IMR-90 (cell line): ENCODE results near the gene TUBGCP3. TPM values are rescaled to one million over a fixed set of nuclear protein-coding genes. Genes with fewer than 3 reads are reported as not detected.
"Not testable (repeated sequence)": the region's sequence is repeated elsewhere in the genome, so short reads cannot be mapped to it uniquely, and the experiment has no call there.

Experiments used
- ATAC-seq: fragments of 200-7000 bp; cut with Tn5 transposase; 2 replicates; pipeline ENCODE4 v1.9.1; 2020; ENCODE audit warnings: low read depth, mild to moderate bottlenecking, moderate library complexity
- BruUV-seq: library from RNA; stranded (reverse); fragments of 400-500 nt; replicated peaks from 2 replicates; lab custom pipeline; 2021; lab: Mats Ljungman, UMichigan
- CTCF ChIA-PET: fragments of 300-600 bp; formaldehyde crosslinking; extraction: SDS; loops from one replicate; lab custom pipeline; 2021; ENCODE audit warnings: antibody characterized with exemption; lab: Yijun Ruan, JAX
- POLR2A ChIA-PET: fragments of 300-600 bp; sonication (Branson Sonifier 250); formaldehyde crosslinking; loops from one replicate; lab custom pipeline; 2022; ENCODE audit warnings: antibody characterized with exemption; ENCODE audit not compliant: unreplicated experiment; lab: Charles Lee
- DNase-seq: peaks from one replicate; pipeline ENCODE4 v3.0.0; 2013
- H2AFZ ChIP-seq: replicated peaks from 2 replicates; pipeline ENCODE3; 2013; ENCODE audit warnings: low read length, mild to moderate bottlenecking; ENCODE audit not compliant: poor library complexity
- H2AK5ac ChIP-seq: 2 replicates; pipeline ENCODE4 v1.6.1; 2013; ENCODE audit warnings: low read depth, low read length, inconsistent platforms
- H2AK9ac ChIP-seq: replicated peaks from 2 replicates; pipeline ENCODE3; 2013; ENCODE audit warnings: mild to moderate bottlenecking, low read depth, low read length, moderate library complexity; ENCODE audit not compliant: poor library complexity
- H2BK120ac ChIP-seq: 2 replicates; pipeline ENCODE4 v1.6.1; 2013; ENCODE audit warnings: low read depth, low read length, inconsistent platforms
- H2BK15ac ChIP-seq: 3 replicates; pipeline ENCODE4 v1.6.1; 2013; ENCODE audit warnings: low read depth, low read length, inconsistent platforms
- H2BK20ac ChIP-seq: 2 replicates; pipeline ENCODE4 v1.6.1; 2013; ENCODE audit warnings: low read depth, mild to moderate bottlenecking, inconsistent platforms, low read length, moderate library complexity
- H2BK5ac ChIP-seq: 2 replicates; pipeline ENCODE4 v1.6.1; 2013; ENCODE audit warnings: mild to moderate bottlenecking, low read depth, low read length, inconsistent platforms; ENCODE audit not compliant: poor library complexity, severe bottlenecking
- H3K14ac ChIP-seq: replicated peaks from 2 replicates; pipeline ENCODE4 v1.6.1; 2013; ENCODE audit warnings: low read depth, low read length, inconsistent platforms
- H3K18ac ChIP-seq: 2 replicates; pipeline ENCODE4 v1.6.1; 2013; ENCODE audit warnings: low read depth, low read length, control low read depth
- H3K23ac ChIP-seq: 2 replicates; pipeline ENCODE4 v1.6.1; 2013; ENCODE audit warnings: low read depth, low read length, inconsistent platforms
- H3K27ac ChIP-seq: 2 replicates; pipeline ENCODE4 v1.5.1; 2013; ENCODE audit warnings: mild to moderate bottlenecking, control low read depth, low read length; ENCODE audit not compliant: insufficient read depth
- H3K27me3 ChIP-seq: 2 replicates; pipeline ENCODE4 v1.6.1; 2013; ENCODE audit warnings: low read length; ENCODE audit not compliant: control insufficient read depth, insufficient read depth
- H3K36me3 ChIP-seq: 2 replicates; pipeline ENCODE4 v1.6.1; 2013; ENCODE audit warnings: low read length, mixed read lengths; ENCODE audit not compliant: control insufficient read depth, insufficient read depth
- H3K4ac ChIP-seq: 2 replicates; pipeline ENCODE4 v1.6.1; 2013; ENCODE audit warnings: low read depth, low read length, inconsistent platforms
- H3K4me1 ChIP-seq: 2 replicates; pipeline ENCODE4 v1.6.1; 2013; ENCODE audit warnings: low read length, mixed read lengths; ENCODE audit not compliant: control insufficient read depth, insufficient read depth
- H3K4me2 ChIP-seq: 2 replicates; pipeline ENCODE4 v1.6.1; 2013; ENCODE audit warnings: low read depth, mild to moderate bottlenecking, control low read depth, low read length, moderate library complexity
- H3K4me3 ChIP-seq: 2 replicates; pipeline ENCODE4 v1.5.1; 2013; ENCODE audit warnings: low read depth, mild to moderate bottlenecking, control low read depth, low read length, moderate library complexity; ENCODE audit not compliant: insufficient read depth
- H3K56ac ChIP-seq: 2 replicates; pipeline ENCODE4 v1.6.1; 2013; ENCODE audit warnings: low read length, inconsistent platforms; ENCODE audit not compliant: insufficient read depth; ENCODE audit errors: extremely low read depth
- H3K79me1 ChIP-seq, 2 experiments: 2 replicates each; pipeline ENCODE4 v1.6.1; 2013; ENCODE audit warnings: low read length in 2 of 2, inconsistent platforms in 1 of 2, low read depth in 1 of 2
- H3K9ac ChIP-seq: 2 replicates; pipeline ENCODE4 v1.6.1; 2013; ENCODE audit warnings: low read depth, low read length, control low read depth
- H3K9me1 ChIP-seq: 2 replicates; pipeline ENCODE4 v1.6.1; 2013; ENCODE audit warnings: low read length, inconsistent platforms; ENCODE audit not compliant: insufficient read depth
- H3K9me3 ChIP-seq: 2 replicates; pipeline ENCODE4 v1.6.1; 2013; ENCODE audit warnings: low read length; ENCODE audit not compliant: control insufficient read depth, insufficient read depth
- H4K20me1 ChIP-seq: 2 replicates; pipeline ENCODE4 v1.6.1; 2013; ENCODE audit warnings: low read length, inconsistent platforms; ENCODE audit not compliant: insufficient read depth
- H4K5ac ChIP-seq: 2 replicates; pipeline ENCODE4 v1.6.1; 2013; ENCODE audit warnings: mild to moderate bottlenecking, low read depth, low read length, control low read depth
- H4K8ac ChIP-seq, 2 experiments: 2 replicates each; pipeline ENCODE4 v1.6.1; 2013; ENCODE audit warnings: low read depth in 2 of 2, low read length in 2 of 2, control low read depth in 1 of 2, inconsistent platforms in 1 of 2
- H4K91ac ChIP-seq: 2 replicates; pipeline ENCODE4 v1.6.1; 2013; ENCODE audit warnings: low read depth, low read length, inconsistent platforms; ENCODE audit not compliant: insufficient read depth
- BHLHE40 ChIP-seq: fragments of 150-350 bp; IDR thresholded peaks from 2 replicates; pipeline ENCODE4 v1.6.1; 2016; ENCODE audit warnings: mild to moderate bottlenecking, low read depth, low read length
- CHD1 ChIP-seq: IDR thresholded peaks from 2 replicates; pipeline ENCODE4 v1.6.1; 2012; ENCODE audit warnings: low read depth, low read length, improper control_type of control experiment
- NFE2L2 ChIP-seq: fragments of 150-350 bp; IDR thresholded peaks from 2 replicates; pipeline ENCODE4 v1.6.1; 2016; ENCODE audit warnings: low read depth, mild to moderate bottlenecking, low read length
- POLR2A ChIP-seq: IDR thresholded peaks from 2 replicates; pipeline ENCODE4 v1.6.1; 2012; ENCODE audit warnings: mild to moderate bottlenecking, low read depth, low read length
- RCOR1 ChIP-seq: IDR thresholded peaks from 2 replicates; pipeline ENCODE4 v1.6.1; 2012; ENCODE audit warnings: mild to moderate bottlenecking, low read length, improper control_type of control experiment; ENCODE audit not compliant: insufficient replicate concordance
- WGBS, 2 experiments: methylation state at CpG; one replicate each; pipeline versions ENCODE4 v1.1.5 to v1.1.7; 2013; ENCODE audit warnings: missing lambda C conversion rate in 2 of 2; ENCODE audit not compliant: insufficient read length in 1 of 2; ENCODE audit errors: extremely low coverage in 2 of 2; 5-methylcytosine and 5-hydroxymethylcytosine counted together
- dilution Hi-C: fragments of 300-500 bp; cut with HindIII; formaldehyde crosslinking; loops from one replicate; pipeline ENCODE4 v1.14.3; 2018; ENCODE audit warnings: low sequenced_read_pairs; ENCODE audit not compliant: unreplicated experiment
- in situ Hi-C: fragments of 300-500 bp; cut with MboI; formaldehyde crosslinking; loops from 3 replicates; pipeline ENCODE4 v1.14.3; 2019; ENCODE audit warnings: low sequenced_read_pairs, inconsistent platforms, mixed read lengths
- intact Hi-C: fragments of 100-400 bp; cut with micrococcal nuclease; formaldehyde crosslinking; loops from 2 replicates; pipeline ENCODE4 v1.10.0; 2022
- polyA plus RNA-seq, 3 experiments: library from polyadenylated mRNA; depleted of rRNA; stranded (reverse); fragments of >200 nt; gene quantifications; 2 replicates each; pipeline ENCODE4 v1.2.3, GENCODE V29; 2012; ENCODE audit warnings: low replicate concordance in 1 of 3
- total RNA-seq: library from RNA; depleted of rRNA; stranded (reverse); fragments of >200 nt; gene quantifications from 2 replicates; pipeline ENCODE4 v1.2.3, GENCODE V29; 2012

TUBGCP3 gene
- total and polyA plus RNA-seq, 2 of the 4 experiments (the other 2 are of a cell fraction): 16.0 to 17.8 TPM

DNA sequence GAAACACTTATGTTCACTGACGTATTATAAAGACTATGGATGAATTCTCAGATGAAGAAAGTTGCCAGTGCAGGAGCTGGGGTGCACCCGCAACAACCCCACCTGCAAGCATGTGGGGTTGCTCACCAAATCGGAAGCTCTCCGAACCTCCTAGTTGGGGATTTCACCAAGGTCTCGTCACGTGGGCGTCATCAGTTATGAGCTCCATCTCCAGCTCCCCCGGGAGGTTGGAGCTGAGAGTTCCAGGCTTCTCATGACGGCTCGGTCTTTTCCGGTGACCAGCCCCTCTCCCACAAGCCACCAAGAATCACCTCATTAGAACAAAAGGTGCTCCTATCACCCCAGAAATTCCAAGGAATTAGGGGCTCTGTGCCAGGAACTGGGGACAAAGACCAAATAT, 46.1 kb upstream of the TUBGCP3 start:
- Histone ChIP-seq H3K14ac (no peak overlapping the region), H3K9me1 (no peaks in the 10 kb centered on the region), H3K27me3 (peaks cover 47% of the 10 kb centered on the region), H3K27ac (no peak overlapping the region), H2BK5ac (no peak overlapping the region), H3K79me1 (no peaks in the 10 kb centered on the region), H3K9ac (no peak overlapping the region), H3K18ac (no peak overlapping the region), H2AFZ (no peak overlapping the region), H4K91ac (no peak overlapping the region), H3K23ac (no peak overlapping the region), H2BK20ac (no peak overlapping the region), H2BK15ac (no peak overlapping the region), H4K5ac (no peak overlapping the region), H3K4me1 (0 out of 2 replicates have a peak, but pooled peaks cover 2% of the 10 kb centered on the region), H2AK9ac (no peak overlapping the region), H4K20me1 (no peaks in the 10 kb centered on the region), H2AK5ac (no peak overlapping the region), H3K56ac (no peak overlapping the region), H3K9me3 (no peaks in the 10 kb centered on the region), H3K4me2 (no peak overlapping the region), H3K36me3 (no peaks in the 10 kb centered on the region), H2BK120ac (no peak overlapping the region), H3K4ac (no peak overlapping the region), H3K4me3 (no peak overlapping the region), H4K8ac (no peak overlapping the region)
- TF ChIP-seq CHD1 (no peak), NFE2L2 (no peak), BHLHE40 (no peak), RCOR1 (no peak), POLR2A (no peak)
- no TSS peak for BruUV-seq
- in situ Hi-C loops (no loop called here), intact Hi-C loops (no loop called here), dilution Hi-C loops (no loop called here)
- ChIA-PET CTCF (interaction anchor here (1.5 kb wide), 1 partner anchor 14 kb away, joined by 3 read pairs; no protein-coding TSS in a partner anchor), POLR2A (no interaction called here)
- no peak for ATAC-seq
- 65% methylated on average over 4 of the region's 11 CpGs; no CpG with 5 or more reads in 1 of the 2 experiments for WGBS, 2 experiments
- DNase-seq: no peak

DNA sequence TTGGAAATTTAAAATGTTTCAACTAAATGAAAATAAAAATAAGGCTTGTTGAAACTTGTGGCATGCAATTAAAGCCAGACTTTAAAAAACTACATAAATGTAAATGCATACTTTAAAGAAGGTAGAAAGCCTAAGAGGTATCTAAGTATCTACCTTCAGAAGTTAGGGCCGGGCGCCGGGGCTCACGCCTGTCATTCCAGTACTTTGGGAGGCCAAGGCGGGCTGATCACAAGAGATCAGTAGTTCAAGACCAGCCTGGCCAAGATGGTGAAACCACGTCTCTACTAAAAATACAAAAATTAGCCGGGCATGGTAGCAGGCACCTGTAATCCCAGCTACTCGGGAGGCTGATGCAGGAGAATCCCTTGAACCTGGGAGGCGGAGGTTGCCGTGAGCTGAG, 42.3 kb upstream of the TUBGCP3 start:
- 80% methylated on average over 1 of the region's 10 CpGs; no CpG with 5 or more reads in 1 of the 2 experiments for WGBS, 2 experiments
- H2AK5ac ChIP-seq, H3K4me2 ChIP-seq, H4K91ac ChIP-seq, H4K5ac ChIP-seq, H2BK5ac ChIP-seq, H2BK120ac ChIP-seq, H3K9ac ChIP-seq, H3K9me1 ChIP-seq, POLR2A ChIA-PET, DNase-seq, CTCF ChIA-PET, ATAC-seq, H3K4me1 ChIP-seq, H2AFZ ChIP-seq, H3K4me3 ChIP-seq, H2BK15ac ChIP-seq, H4K20me1 ChIP-seq, H2AK9ac ChIP-seq, H3K9me3 ChIP-seq, H3K18ac ChIP-seq, H3K14ac ChIP-seq, H3K23ac ChIP-seq, BruUV-seq, H3K4ac ChIP-seq, dilution Hi-C loops, in situ Hi-C loops, H2BK20ac ChIP-seq, H3K27ac ChIP-seq, H3K36me3 ChIP-seq, H3K79me1 ChIP-seq, H4K8ac ChIP-seq, H3K56ac ChIP-seq: not testable (repeated sequence)
- peaks cover 36% of the 10 kb centered on the region for H3K27me3 ChIP-seq
- intact Hi-C loops: loop anchor here (1.0 kb wide), 1 partner anchor 13 kb away; no protein-coding TSS in a partner anchor
